ENCODE results near the gene PPEF2. TPM values are rescaled to one million over a fixed set of nuclear protein-coding genes. Genes with fewer than 3 reads are reported as not detected.
"Not testable (repeated sequence)": the region's sequence is repeated elsewhere in the genome, so short reads cannot be mapped to it uniquely, and the experiment has no call there.

PPEF2 gene, protein sequence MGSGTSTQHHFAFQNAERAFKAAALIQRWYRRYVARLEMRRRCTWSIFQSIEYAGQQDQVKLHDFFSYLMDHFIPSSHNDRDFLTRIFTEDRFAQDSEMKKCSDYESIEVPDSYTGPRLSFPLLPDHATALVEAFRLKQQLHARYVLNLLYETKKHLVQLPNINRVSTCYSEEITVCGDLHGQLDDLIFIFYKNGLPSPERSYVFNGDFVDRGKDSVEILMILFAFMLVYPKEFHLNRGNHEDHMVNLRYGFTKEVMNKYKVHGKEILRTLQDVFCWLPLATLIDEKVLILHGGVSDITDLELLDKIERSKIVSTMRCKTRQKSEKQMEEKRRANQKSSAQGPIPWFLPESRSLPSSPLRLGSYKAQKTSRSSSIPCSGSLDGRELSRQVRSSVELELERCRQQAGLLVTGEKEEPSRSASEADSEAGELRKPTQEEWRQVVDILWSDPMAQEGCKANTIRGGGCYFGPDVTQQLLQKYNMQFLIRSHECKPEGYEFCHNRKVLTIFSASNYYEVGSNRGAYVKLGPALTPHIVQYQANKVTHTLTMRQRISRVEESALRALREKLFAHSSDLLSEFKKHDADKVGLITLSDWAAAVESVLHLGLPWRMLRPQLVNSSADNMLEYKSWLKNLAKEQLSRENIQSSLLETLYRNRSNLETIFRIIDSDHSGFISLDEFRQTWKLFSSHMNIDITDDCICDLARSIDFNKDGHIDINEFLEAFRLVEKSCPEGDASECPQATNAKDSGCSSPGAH
- not detected for total RNA-seq
- long read RNA-seq = 0 reads

DNA sequence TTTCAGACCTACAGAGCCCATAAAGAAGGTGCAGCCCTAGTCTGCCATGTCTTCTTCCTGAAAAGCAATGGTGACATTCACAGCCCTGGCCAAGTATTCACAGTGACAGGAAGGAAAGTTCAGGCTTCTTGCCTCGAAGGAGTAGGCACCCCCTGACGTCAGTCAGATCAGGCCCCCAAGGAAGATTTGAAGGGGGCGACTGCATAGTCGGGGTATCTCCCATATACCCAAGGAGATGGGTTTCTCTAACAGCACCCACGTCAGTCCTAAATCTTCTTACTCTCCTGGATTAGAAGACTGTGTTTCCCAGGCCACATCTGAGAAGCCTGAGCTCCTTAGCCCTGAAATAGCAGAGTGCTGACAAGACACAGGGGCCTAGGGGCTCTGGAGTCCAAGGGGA is at the start of gene PPEF2:
Gene PPEF2 (minus strand): TSS at position 101 of the 400 bp plus-strand sequence. CDS start 6,127 bp downstream, outside the sequence.
- ATAC-seq (no peak), DNase-seq (ENCODE audit: missing footprints) (no peak)
- intact Hi-C loops (cut with DNase I) = no loop called here

- ATAC-seq (no peak), DNase-seq (ENCODE audit: missing footprints) (no peak)
- intact Hi-C loops (cut with DNase I) = no loop called here
Observed at GRCh38 chr4:75950213-75950815, 48.1 kb upstream of the PPEF2 start.

GRCh38 chr4:75948822-75949444 is 46.7 kb upstream of the PPEF2 start:
- intact Hi-C loops (cut with DNase I) = no loop called here
- ATAC-seq (no peak), DNase-seq (ENCODE audit: missing footprints) (no peak)

GRCh38 chr4:75940692-75941253 is 38.5 kb upstream of the PPEF2 start, which contains the start of gene NAAA:
NAAA (minus strand) TSS chr4:75941013; CDS start chr4:75940949, 64 bp downstream.
- DNase-seq (ENCODE audit: missing footprints) (peak; percentile 89), ATAC-seq (peak; percentile 94)
- intact Hi-C loops (cut with DNase I) = no loop called here

DNA sequence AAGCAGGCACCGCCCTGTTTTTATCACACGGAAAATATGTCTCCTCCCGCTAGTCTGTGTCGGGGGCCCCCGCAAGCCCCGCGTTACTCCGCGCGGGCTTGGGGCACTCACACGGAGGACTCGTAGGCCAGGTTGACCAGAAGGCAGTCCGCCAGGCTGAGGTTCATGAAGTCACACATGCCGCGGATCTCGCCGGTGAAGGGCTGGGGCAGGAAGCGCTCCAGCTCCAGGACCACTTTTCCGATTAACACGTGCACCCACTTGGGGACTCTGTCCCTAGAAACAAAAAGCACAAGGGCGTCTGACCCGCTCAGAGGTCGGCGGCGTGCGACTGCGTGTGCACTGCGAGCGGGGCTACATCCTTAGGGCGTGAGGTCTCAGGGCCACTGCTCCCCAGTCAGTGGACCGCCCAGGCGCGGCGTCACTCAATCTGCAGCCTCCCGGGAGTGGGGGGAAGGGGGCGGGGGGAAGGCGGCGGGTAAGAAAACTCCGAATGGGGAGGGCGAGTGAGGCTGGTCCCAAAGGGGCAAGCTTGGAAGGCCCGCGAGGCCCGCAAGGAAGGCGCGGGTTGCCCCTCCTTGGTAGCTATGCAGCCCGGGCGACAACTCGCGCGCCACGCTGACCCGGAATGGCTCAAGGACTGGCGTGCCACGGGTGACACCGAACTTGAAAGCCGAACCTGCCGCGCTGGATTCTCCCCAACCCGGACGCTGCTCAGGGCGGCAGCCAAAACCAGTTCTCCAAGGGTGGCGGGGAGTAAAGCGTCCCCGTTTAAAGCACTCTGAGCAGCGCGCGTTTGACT is 37.8 kb upstream of the PPEF2 start:
- peak; percentile 88 for ATAC-seq
- intact Hi-C loops (cut with DNase I) = no loop called here

DNA sequence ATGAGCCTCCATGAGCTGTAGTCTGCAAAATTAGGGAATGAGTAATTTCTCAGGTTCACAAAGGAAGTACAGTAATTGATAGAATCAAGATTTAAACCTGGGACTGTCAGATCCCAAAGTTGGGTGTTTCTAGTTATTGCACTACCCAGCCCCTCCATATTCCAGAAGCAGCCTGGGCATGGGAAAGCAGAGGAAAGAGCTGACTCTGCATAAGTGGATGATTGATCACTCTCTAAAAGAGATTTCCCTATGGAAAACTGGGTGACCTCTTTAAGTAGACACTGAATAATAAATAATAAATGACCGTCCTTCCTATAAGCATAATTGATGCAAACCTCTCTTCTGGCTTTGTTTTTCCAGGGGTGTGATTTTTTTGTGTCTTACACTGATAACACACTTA is 33.4 kb upstream of the PPEF2 start:
- intact Hi-C loops (cut with DNase I) = no loop called here
- DNase-seq (ENCODE audit: missing footprints) (no peak), ATAC-seq (no peak)

More for the DNA sequence above, 37.8 kb upstream of the PPEF2 start:
- DNase-seq (ENCODE audit: missing footprints) = peak; percentile 91

DNA sequence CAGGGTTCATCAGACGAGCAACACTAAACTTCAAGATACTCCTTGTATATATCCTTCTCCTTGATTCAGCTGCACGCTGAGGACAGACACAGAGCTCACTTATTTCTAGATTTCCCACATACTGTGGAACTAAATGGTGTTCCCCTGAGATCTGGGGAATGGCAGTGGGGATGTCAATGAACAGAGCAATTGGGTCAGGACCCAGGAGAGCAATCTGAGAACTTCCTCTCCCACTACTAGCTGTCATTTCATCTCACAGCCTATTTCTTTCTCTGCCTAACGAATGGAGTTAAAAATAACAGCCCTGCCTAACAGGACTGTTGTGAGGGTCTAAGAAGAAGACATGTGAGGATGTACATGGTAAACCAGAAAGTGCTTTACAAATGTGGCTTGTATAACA is 27.9 kb upstream of the PPEF2 start:
- no peak for DNase-seq (ENCODE audit: missing footprints)
- no peak for ATAC-seq
- intact Hi-C loops (cut with DNase I) = no loop called here

- intact Hi-C loops (cut with DNase I); ATAC-seq; DNase-seq (ENCODE audit: missing footprints): not testable (repeated sequence)
Observed at GRCh38 chr4:75924916-75925315, 22.7 kb upstream of the PPEF2 start.

DNA sequence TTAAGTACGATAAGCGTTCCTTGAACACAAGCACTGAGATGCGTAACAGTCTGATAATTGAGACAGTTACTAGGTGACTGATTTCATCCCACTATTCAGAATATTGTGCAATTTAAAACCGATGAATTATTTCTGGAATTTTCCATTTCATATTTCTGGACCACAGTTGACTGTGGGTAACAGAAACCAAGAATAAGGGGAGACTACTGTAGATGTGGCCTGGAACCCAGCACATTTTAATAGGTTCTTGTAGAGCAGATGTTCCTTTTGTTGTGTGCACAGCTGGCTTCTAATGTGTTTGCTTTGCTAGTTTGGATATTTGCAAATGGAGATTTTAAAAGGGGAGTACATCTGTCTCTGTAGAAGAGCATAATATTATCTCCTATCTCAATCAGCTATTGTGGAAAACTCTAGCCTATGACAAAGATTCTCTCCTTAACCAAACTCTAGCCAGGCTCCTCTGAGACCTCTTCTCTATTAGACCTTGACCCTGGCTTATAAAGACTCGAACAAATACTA is 22.1 kb upstream of the PPEF2 start:
- ATAC-seq (no peak), DNase-seq (ENCODE audit: missing footprints) (no peak)
- intact Hi-C loops (cut with DNase I) = no loop called here

- intact Hi-C loops (cut with DNase I) = no loop called here
- ATAC-seq = no peak
Observed at GRCh38 chr4:75922588-75922987, 20.3 kb upstream of the PPEF2 start.

GRCh38 chr4:75921910-75922309 is 19.7 kb upstream of the PPEF2 start:
- intact Hi-C loops (cut with DNase I) = no loop called here
- DNase-seq (ENCODE audit: missing footprints) (no peak), ATAC-seq (no peak)

More at GRCh38 chr4:75922588-75922987, 20.3 kb upstream of the PPEF2 start:
- no peak for DNase-seq (ENCODE audit: missing footprints)

- no peak for ATAC-seq
- no peak for DNase-seq (ENCODE audit: missing footprints)
- intact Hi-C loops (cut with DNase I) = no loop called here
Observed at GRCh38 chr4:75920327-75920726, 18.1 kb upstream of the PPEF2 start.

DNA sequence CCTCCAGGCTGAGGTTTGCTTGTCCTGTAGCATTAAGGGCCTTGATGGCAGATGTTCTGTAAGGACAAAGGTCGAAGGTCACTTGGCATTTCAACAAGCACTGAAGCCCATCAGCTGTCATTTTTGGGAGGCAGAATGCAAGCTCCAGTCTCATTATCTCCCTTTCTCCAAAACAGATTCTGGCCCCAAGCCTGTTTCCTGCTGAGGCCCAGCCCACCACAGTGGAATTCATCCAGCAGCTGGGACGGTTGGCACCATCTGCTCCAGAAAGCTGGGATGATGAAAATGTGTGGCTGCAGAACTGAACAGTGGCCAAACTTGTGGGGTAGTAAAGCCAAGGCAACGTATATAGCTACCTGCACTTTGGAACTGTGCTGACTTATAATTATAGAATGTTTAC is 17.7 kb upstream of the PPEF2 start:
- intact Hi-C loops (cut with DNase I) = loop anchor here (10.0 kb wide), 1 partner anchor 145 kb away; no protein-coding TSS in a partner anchor
- DNase-seq (ENCODE audit: missing footprints) (no peak), ATAC-seq (peak; percentile 60)

DNA sequence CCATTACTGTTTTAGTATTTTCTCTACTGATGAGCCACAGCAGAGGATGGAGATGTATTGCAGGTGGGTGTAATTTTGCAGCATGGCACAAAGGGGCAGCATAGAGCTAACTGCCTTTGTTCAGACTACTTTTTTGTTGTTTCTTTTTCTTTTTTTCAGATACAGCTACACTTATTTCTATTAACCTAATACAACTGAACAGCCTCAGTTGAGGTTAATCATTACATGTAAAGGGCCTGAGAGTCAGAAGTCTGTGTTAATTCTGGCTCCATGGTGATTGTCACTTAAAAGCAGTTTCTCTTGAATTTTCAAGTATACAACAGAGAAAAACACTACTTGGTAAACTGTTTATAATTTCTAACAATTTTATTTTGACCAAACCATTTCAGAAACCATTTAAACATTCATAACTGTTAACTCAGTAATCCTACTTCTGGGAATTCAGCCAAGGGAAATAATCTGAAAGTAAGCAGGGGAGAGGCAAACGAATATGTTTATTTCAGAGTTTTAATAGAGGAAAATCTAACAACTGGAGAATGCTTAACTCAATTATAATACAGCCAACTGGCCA is 13.9 kb upstream of the PPEF2 start:
- ATAC-seq = no peak
- DNase-seq (ENCODE audit: missing footprints) = no peak
- intact Hi-C loops (cut with DNase I) = loop anchor here (10.0 kb wide), 1 partner anchor 149 kb away; no protein-coding TSS in a partner anchor

DNA sequence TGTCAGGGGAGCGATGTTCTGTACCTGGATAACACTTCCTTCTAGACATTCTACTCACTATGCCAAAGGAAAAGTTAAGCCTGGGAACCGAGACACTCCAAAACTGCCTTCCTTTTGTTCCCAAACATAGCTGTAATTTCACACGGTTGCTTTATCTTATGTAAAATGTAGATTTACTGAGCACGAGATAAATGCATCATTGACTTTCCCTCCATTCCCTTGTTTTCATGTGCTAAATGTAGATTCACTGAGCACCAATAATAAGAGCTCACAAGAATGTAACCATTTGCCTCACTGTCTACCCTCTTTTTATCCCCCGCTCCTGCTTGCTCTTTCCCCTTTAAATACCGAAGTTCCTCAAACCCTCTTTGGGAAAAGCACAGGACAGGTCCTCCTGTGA is 10.7 kb upstream of the PPEF2 start:
- ATAC-seq (no peak), DNase-seq (ENCODE audit: missing footprints) (no peak)
- intact Hi-C loops (cut with DNase I) = loop anchor here (10.0 kb wide), 1 partner anchor 152 kb away; no protein-coding TSS in a partner anchor

DNA sequence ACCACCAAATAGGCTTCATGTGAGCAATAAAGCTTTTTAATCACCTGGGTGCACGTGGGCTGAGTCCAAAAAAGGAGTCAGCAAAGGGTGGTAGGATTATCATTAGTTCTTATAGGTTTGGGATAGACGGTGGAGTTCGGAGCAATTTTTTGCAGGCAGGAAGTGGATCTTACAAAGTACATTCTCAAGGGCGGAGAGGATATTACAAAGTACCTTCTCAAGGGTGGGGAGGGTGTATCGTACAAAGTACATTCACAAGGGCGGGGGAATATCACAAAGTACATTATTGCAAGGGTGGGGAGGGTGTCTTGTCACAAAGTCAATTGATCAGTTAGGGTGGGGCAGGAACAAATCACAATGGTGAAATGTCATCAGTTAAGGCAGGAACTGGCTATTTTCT is 8.6 kb upstream of the PPEF2 start:
- intact Hi-C loops (cut with DNase I) = loop anchor here (10.0 kb wide), 1 partner anchor 154 kb away; no protein-coding TSS in a partner anchor

DNA sequence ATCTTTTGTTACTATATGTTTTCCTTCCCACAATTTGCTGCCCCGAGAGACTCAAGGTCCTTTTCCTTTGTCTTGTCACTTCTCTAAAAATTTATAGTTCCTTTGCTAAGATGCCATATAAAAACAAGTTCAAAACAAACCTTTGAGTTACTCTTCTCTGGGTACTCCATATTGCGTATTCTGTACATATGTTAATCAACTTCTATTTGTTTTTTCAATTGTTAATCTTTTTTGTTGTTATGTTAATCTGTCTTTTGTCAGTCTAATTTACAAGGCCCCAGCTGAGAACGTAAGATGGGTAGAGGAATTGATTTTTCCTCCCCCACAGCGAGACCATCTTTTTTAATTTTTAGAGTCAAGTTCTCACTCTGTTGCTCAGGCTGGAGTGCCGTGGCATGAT is 7.2 kb upstream of the PPEF2 start:
- DNase-seq (ENCODE audit: missing footprints) (no peak), ATAC-seq (no peak)
- intact Hi-C loops (cut with DNase I) = no loop called here

More for the DNA sequence above, 8.6 kb upstream of the PPEF2 start:
- DNase-seq (ENCODE audit: missing footprints); ATAC-seq: not testable (repeated sequence)
